Vagina (tissue), 2 donors: ENCODE measurements around the gene CCDC9. TPM values are rescaled to one million over a fixed set of nuclear protein-coding genes. Genes with fewer than 3 reads are reported as not detected.
A peak's percentile ranks its signal among the peaks of the same experiment; 100 is the strongest.

Experiments used
- DNase-seq, 2 donors: peaks; one replicate each; pipeline ENCODE4 v3.0.0-alpha.2; 2017; ENCODE audit errors: extremely low spot score in 2 of 2
- H3K27ac ChIP-seq: fragments of 200-600 bp; sonication (generic); one replicate; pipeline ENCODE4 v1.5.1; 2019
- H3K27me3 ChIP-seq: fragments of 200-600 bp; sonication (generic); one replicate; pipeline ENCODE4 v1.5.1; 2019
- H3K36me3 ChIP-seq, 2 donors: fragments of 200-600 bp; sonication (generic); one replicate each; pipeline ENCODE4 v1.5.1; 2017 to 2019
- H3K4me1 ChIP-seq: fragments of 200-600 bp; sonication (generic); one replicate; pipeline ENCODE4 v1.5.1; 2019
- H3K4me3 ChIP-seq, 2 donors: fragments of 200-600 bp; sonication (generic); 1 replicate in 1 of 2; 2 replicates in 1 of 2; pipeline ENCODE4 v1.5.1; 2016 to 2019
- H3K9me3 ChIP-seq: fragments of 200-600 bp; sonication (generic); one replicate; pipeline ENCODE4 v1.5.1; 2019
- POLR2A ChIP-seq, 2 donors: fragments of 450-650 bp; IDR thresholded peaks; one replicate each; pipeline ENCODE4 v1.6.1; 2017; ENCODE audit warnings: antibody characterized with exemption in 2 of 2, mild to moderate bottlenecking in 2 of 2, moderate library complexity in 2 of 2
- POLR2AphosphoS5 ChIP-seq, 2 donors: sonication (generic); formaldehyde crosslinking; IDR thresholded peaks; one replicate each; pipeline ENCODE4 v1.9.0; 2017; ENCODE audit warnings: antibody characterized with exemption in 2 of 2, mild to moderate bottlenecking in 2 of 2, low read depth in 1 of 2; ENCODE audit not compliant: insufficient read depth in 1 of 2
- intact Hi-C: fragments of 100-400 bp; cut with DNase I; formaldehyde crosslinking; loops from one replicate; pipeline ENCODE4 v1.15.1; 2023
- total RNA-seq: library from RNA; depleted of rRNA; stranded (reverse); fragments of >200 nt; gene quantifications from one replicate; pipeline ENCODE4 v1.2.3, GENCODE V29; 2016
- TF ChIP-seq, protein P1 (sequence below), 3 experiments: fragments of 450-650 bp in 2 of 3; fragments of 200-600 bp in 1 of 3; sonication (generic) in 1 of 3; IDR thresholded peaks; one replicate each; pipeline ENCODE4 v1.5.1; 2017 to 2019; ENCODE audit warnings: antibody characterized with exemption in 3 of 3, mild to moderate bottlenecking in 2 of 3, moderate library complexity in 2 of 3

Gene CCDC9
- total RNA-seq, 1 donor from 2014 or later: 19.2 TPM

DNA sequence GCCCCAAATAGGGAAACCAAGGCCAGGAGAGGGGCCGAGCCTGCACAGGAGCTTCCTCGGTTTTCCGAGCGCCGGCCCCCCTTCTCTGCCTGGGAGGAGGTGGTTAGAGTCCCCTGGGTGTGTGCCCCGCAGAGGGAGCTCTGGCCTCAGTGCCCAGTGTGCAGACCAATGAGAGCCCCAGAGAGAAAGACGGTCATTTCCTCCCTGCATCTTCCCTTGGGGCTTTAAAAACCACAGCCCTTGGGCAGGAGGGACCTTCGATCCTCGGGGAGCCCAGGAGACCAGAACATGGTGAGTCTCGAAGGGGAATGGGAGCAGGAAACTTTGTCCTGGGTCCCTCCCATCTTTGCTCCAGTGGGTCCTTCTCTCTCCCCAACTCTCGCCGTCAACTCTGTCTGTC is 53.3 kb downstream of the CCDC9 start, which contains the start of gene C5AR1:
Gene C5AR1 (plus strand): TSS at position 254 of the 400 bp plus-strand sequence. CDS start 35 bp downstream, at position 289.
- Histone ChIP-seq H3K27ac (no peak within 1 kb of the TSS), H3K27me3 (no peaks in the 10 kb centered on the region), H3K4me3 (no peak within 1 kb of the TSS), H3K9me3 (no peaks in the 10 kb centered on the region), H3K36me3 (no peaks in the 10 kb centered on the region), H3K4me1 (no peaks in the 10 kb centered on the region)
- intact Hi-C loops: loop anchor here (10.0 kb wide), 1 partner anchor 75 kb away; no protein-coding TSS in a partner anchor
- TF ChIP-seq POLR2A (IDR thresholded peaks at IDR 0.05): no peak
- TF ChIP-seq POLR2AphosphoS5 (IDR thresholded peaks at IDR 0.05; ENCODE audit: insufficient read depth in 1 of 2, low read depth in 1 of 2): peak in 1 of 2 donors; percentile 15
- DNase-seq: no peak

DNA sequence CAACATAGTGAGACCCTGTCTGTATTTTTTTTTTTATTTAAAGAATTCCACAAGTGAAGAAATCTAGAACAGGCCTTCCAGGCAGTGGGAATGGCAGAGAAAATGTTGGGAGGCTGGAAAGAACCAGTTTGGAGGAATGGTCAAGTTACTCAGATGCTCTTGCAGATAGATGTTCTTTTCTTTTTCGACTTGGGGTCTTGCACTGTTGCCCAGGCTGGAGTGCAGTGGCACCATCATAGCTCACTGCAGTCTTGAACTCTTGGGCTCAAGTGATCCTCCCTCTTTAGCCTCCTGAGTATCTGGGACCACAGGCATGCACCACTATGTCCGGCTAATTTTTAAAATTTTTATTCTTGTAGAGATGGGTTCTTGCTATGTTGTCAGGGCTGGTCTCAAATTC is 54.0 kb downstream of the CCDC9 start:
- DNase-seq: no peak
- Histone ChIP-seq H3K27ac (no peak overlapping the region), H3K4me1 (no peaks in the 10 kb centered on the region), H3K36me3 (no peaks in the 10 kb centered on the region), H3K4me3 (no peak overlapping the region), H3K9me3 (no peaks in the 10 kb centered on the region), H3K27me3 (no peaks in the 10 kb centered on the region)
- TF ChIP-seq, protein P1, sequence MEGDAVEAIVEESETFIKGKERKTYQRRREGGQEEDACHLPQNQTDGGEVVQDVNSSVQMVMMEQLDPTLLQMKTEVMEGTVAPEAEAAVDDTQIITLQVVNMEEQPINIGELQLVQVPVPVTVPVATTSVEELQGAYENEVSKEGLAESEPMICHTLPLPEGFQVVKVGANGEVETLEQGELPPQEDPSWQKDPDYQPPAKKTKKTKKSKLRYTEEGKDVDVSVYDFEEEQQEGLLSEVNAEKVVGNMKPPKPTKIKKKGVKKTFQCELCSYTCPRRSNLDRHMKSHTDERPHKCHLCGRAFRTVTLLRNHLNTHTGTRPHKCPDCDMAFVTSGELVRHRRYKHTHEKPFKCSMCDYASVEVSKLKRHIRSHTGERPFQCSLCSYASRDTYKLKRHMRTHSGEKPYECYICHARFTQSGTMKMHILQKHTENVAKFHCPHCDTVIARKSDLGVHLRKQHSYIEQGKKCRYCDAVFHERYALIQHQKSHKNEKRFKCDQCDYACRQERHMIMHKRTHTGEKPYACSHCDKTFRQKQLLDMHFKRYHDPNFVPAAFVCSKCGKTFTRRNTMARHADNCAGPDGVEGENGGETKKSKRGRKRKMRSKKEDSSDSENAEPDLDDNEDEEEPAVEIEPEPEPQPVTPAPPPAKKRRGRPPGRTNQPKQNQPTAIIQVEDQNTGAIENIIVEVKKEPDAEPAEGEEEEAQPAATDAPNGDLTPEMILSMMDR (IDR thresholded peaks at IDR 0.05): no peak
- TF ChIP-seq POLR2A (IDR thresholded peaks at IDR 0.05) (no peak), POLR2AphosphoS5 (IDR thresholded peaks at IDR 0.05; ENCODE audit: insufficient read depth in 1 of 2, low read depth in 1 of 2) (no peak)
- intact Hi-C loops: no loop called here

DNA sequence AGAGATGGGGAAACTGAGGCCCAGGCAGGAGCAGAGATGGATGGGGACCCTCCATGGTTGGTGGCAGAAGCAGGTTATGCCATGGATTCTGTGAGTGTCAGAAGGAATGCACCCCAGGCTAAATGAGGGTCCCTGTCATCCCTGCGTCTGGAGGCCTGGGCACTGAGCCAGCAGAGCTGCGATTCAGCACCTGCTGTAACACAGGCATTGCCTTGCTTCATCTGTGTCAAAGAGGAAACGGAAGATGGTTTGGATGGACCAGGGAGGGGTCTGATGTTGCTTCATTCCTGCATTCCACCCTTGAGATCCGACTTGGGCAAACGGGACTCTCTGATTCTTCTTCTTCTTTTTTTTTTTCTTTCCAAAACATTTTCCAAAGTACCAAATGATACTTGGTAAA is 54.5 kb downstream of the CCDC9 start:
- Histone ChIP-seq H3K4me1 (no peaks in the 10 kb centered on the region), H3K36me3 (no peaks in the 10 kb centered on the region), H3K27me3 (no peaks in the 10 kb centered on the region), H3K9me3 (no peaks in the 10 kb centered on the region), H3K27ac (no peak overlapping the region), H3K4me3 (no peak overlapping the region)
- intact Hi-C loops: no loop called here
- TF ChIP-seq POLR2AphosphoS5 (IDR thresholded peaks at IDR 0.05; ENCODE audit: insufficient read depth in 1 of 2, low read depth in 1 of 2) (no peak), POLR2A (IDR thresholded peaks at IDR 0.05) (no peak)
- TF ChIP-seq, protein P1 (IDR thresholded peaks at IDR 0.05): no peak
- no peak for DNase-seq

DNA sequence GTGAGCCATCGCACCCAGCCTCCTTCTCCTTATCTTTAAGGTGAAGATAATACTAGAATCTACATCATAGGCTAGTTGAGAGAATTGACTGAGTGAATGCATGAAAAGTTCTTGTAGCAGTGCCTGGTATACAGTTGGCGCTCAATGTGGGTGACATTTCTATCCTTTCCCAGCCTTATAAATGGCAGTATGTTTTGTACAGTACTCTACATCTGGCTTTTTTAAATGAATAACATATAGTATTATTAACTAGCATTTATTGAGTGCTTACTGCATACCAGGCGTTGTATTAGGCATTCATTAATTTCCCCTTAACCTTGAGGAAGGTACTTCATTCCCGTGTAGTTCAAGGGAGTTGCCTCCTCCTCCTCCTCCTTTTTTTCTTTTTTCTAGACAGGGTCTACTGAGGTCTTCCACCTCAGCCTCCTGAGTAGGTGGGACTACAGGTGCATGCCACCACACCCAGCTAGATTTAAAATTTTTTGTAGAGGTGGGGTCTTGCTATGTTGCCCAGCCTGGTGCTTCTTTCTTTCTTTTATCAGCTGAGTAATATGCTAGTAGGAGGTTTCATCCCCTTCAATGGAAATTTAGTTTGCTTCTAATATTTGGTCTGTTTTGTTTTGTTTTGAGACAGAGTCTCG is 56.2 kb downstream of the CCDC9 start:
- no peak overlapping the region for H3K27ac ChIP-seq
- no peaks in the 10 kb centered on the region for H3K4me1 ChIP-seq
- no peaks in the 10 kb centered on the region for H3K9me3 ChIP-seq
- TF ChIP-seq POLR2AphosphoS5 (IDR thresholded peaks at IDR 0.05; ENCODE audit: insufficient read depth in 1 of 2, low read depth in 1 of 2) (no peak), POLR2A (IDR thresholded peaks at IDR 0.05) (no peak)
- TF ChIP-seq, protein P1 (IDR thresholded peaks at IDR 0.05): no peak
- H3K27me3 ChIP-seq: no peaks in the 10 kb centered on the region
- DNase-seq: no peak
- H3K4me3 ChIP-seq: no peak overlapping the region
- H3K36me3 ChIP-seq: no peaks in the 10 kb centered on the region
- intact Hi-C loops: no loop called here

DNA sequence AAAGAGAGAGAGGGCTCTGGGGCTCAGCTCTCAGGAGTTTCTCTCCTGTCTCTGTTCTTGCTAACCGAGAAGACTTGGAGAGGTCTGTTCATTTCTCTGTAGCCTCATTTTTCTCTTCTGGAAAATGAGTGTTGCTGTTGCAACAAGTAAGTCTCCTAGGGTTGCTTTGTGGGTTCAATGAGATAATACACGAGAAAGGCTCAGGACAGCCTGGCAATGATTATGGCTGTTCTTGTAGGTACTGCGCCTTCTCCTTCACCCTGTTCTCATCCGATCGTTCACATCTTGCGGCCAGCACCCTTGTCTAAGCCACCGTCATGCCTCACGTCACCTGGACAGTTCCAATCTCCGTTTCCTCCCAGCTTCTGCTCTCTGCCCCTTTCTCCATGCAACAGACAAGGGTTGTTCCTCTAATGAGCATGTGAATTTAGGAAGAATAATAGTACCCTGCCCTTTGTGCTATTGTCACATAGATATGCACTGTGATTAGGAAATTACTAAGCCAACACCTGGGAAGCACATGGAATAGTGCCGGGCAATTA is 57.5 kb downstream of the CCDC9 start:
- TF ChIP-seq, protein P1 (IDR thresholded peaks at IDR 0.05): no peak
- no peaks in the 10 kb centered on the region for H3K36me3 ChIP-seq
- no peak overlapping the region for H3K4me3 ChIP-seq
- H3K27me3 ChIP-seq: no peaks in the 10 kb centered on the region
- intact Hi-C loops: no loop called here
- H3K9me3 ChIP-seq: no peaks in the 10 kb centered on the region
- no peak overlapping the region for H3K27ac ChIP-seq
- H3K4me1 ChIP-seq: no peaks in the 10 kb centered on the region
- no peak for DNase-seq
